SK-N-SH (cell line): Measurements from ENCODE around the gene SHISAL2B. TPM values are rescaled to one million over a fixed set of nuclear protein-coding genes. Genes with fewer than 3 reads are reported as not detected.
A peak's percentile ranks its signal among the peaks of the same experiment; 100 is the strongest.

ENCODE experiments used
- CTCF ChIA-PET: fragments of 300-600, 350-600 bp; formaldehyde crosslinking; extraction: SDS; loops from one replicate; lab custom pipeline; 2021; lab: Yijun Ruan, JAX
- POLR2A ChIA-PET: fragments of 350-600 bp; sonication (Branson Sonifier 250); formaldehyde crosslinking; extraction: SDS; loops from one replicate; lab custom pipeline; 2020; ENCODE audit warnings: antibody characterized with exemption, inconsistent platforms; lab: Yijun Ruan, JAX
- DNase-seq: peaks from one replicate; pipeline ENCODE4 v3.0.0; 2012
- H2AFZ ChIP-seq: fragments of 200-600 bp; sonication (generic); 2 replicates; pipeline ENCODE4 v1.8.1; 2016; ENCODE audit warnings: antibody characterized with exemption, mild to moderate bottlenecking, low read depth
- H3F3A ChIP-seq: fragments of 200-600 bp; sonication (generic); replicated peaks from 2 replicates; pipeline ENCODE3; 2016; ENCODE audit warnings: antibody characterized with exemption, mild to moderate bottlenecking; ENCODE audit not compliant: insufficient read depth
- H3K27ac ChIP-seq, 2 experiments: fragments of 200-500 bp in 1 of 2; fragments of 200-600 bp in 1 of 2; sonication (Bioruptor generic) in 1 of 2; sonication (generic), shearing (Covaris generic) in 1 of 2; 2 replicates each; pipeline versions ENCODE4 v1.5.1 to v1.6.1; 2014 to 2016; ENCODE audit warnings: low read depth in 2 of 2, inconsistent platforms in 1 of 2, low read length in 1 of 2, mild to moderate bottlenecking in 1 of 2, mixed read lengths in 1 of 2
- H3K27me3 ChIP-seq: fragments of 200-600 bp; sonication (generic), shearing (Covaris generic); 2 replicates; pipeline ENCODE4 v1.6.1; 2016; ENCODE audit warnings: mixed run types; ENCODE audit not compliant: insufficient read depth
- H3K36me3 ChIP-seq, 2 experiments: fragments of 200-500 bp in 1 of 2; fragments of 200-600 bp in 1 of 2; sonication (Bioruptor generic) in 1 of 2; sonication (generic) in 1 of 2; replicated peaks in 1 of 2; 2 replicates each; pipeline versions ENCODE3 to v1.5.1; 2014 to 2016; ENCODE audit warnings: low read length in 1 of 2, mild to moderate bottlenecking in 1 of 2; ENCODE audit not compliant: insufficient read depth in 2 of 2, control insufficient read depth in 1 of 2
- H3K4me1 ChIP-seq, 2 experiments: fragments of 200-500 bp in 1 of 2; fragments of 200-600 bp in 1 of 2; sonication (Bioruptor generic) in 1 of 2; sonication (generic), shearing (Covaris generic) in 1 of 2; 2 replicates each; pipeline versions ENCODE4 v1.5.1 to v1.6.1; 2014 to 2016; ENCODE audit warnings: low read depth in 1 of 2, low read length in 1 of 2, mixed run types in 1 of 2; ENCODE audit not compliant: insufficient read depth in 2 of 2, control insufficient read depth in 1 of 2
- H3K4me2 ChIP-seq: fragments of 200-600 bp; sonication (generic), shearing (Covaris generic); 2 replicates; pipeline ENCODE4 v1.6.1; 2017; ENCODE audit warnings: mixed run types
- H3K4me3 ChIP-seq, 2 experiments: fragments of 200-500 bp in 1 of 2; fragments of 200-600 bp in 1 of 2; sonication (Bioruptor generic) in 1 of 2; sonication (generic), shearing (Covaris generic) in 1 of 2; 2 replicates each; pipeline versions ENCODE4 v1.5.1 to v1.8.1; 2014 to 2016; ENCODE audit warnings: low read depth in 2 of 2, inconsistent platforms in 1 of 2, low read length in 1 of 2, mild to moderate bottlenecking in 1 of 2, mixed read lengths in 1 of 2, moderate library complexity in 1 of 2
- H3K79me2 ChIP-seq: fragments of 200-600 bp; sonication (generic); 2 replicates; pipeline ENCODE4 v1.8.1; 2017; ENCODE audit warnings: mild to moderate bottlenecking; ENCODE audit not compliant: insufficient read depth
- H3K9ac ChIP-seq: fragments of 200-600 bp; sonication (generic); 2 replicates; pipeline ENCODE4 v1.6.1; 2017; ENCODE audit warnings: mixed run types
- H3K9me2 ChIP-seq: fragments of 200-600 bp; sonication (generic); 2 replicates; pipeline ENCODE4 v1.6.1; 2017; ENCODE audit warnings: mixed run types
- H3K9me3 ChIP-seq: fragments of 200-600 bp; sonication (generic); 2 replicates; pipeline ENCODE4 v1.6.1; 2017; ENCODE audit warnings: mixed run types, mild to moderate bottlenecking, moderate library complexity
- H4K20me1 ChIP-seq: fragments of 200-600 bp; sonication (generic); 2 replicates; pipeline ENCODE4 v1.6.1; 2017; ENCODE audit warnings: mild to moderate bottlenecking, mixed run types; ENCODE audit not compliant: insufficient read depth
- CTCF ChIP-seq: fragments of 200-600 bp; sonication (generic); IDR thresholded peaks from 2 replicates; pipeline ENCODE4 v1.6.1; 2017; ENCODE audit warnings: antibody characterized with exemption, mild to moderate bottlenecking, moderate library complexity
- EP300 ChIP-seq, 2 experiments: IDR thresholded peaks; 2 replicates each; pipeline versions ENCODE4 v1.4.0 to v1.6.1; 2012; ENCODE audit warnings: borderline replicate concordance in 1 of 2, low read depth in 1 of 2, low read length in 1 of 2
- EZH2phosphoT487 ChIP-seq: fragments of 200-600 bp; sonication (generic); IDR thresholded peaks from 2 replicates; pipeline ENCODE4 v1.6.1; 2017; ENCODE audit warnings: low read depth, mixed run types, mild to moderate bottlenecking, antibody characterized with exemption, moderate library complexity, borderline replicate concordance
- GABPA ChIP-seq: IDR thresholded peaks from 2 replicates; pipeline ENCODE4 v1.4.0; 2012; ENCODE audit warnings: low read depth, mild to moderate bottlenecking
- GATA2 ChIP-seq: sonication (generic); formaldehyde crosslinking; IDR thresholded peaks from 2 replicates; pipeline ENCODE4 v1.5.0; 2020; ENCODE audit warnings: mild to moderate bottlenecking, missing genetic modification reagents
- MEF2A ChIP-seq: IDR thresholded peaks from 2 replicates; pipeline ENCODE4 v1.4.0; 2012; ENCODE audit warnings: low read depth, borderline replicate concordance
- MXI1 ChIP-seq: IDR thresholded peaks from 2 replicates; pipeline ENCODE4 v1.6.1; 2012; ENCODE audit warnings: mild to moderate bottlenecking, low read depth, low read length, improper control_type of control experiment
- NRF1 ChIP-seq: IDR thresholded peaks from 2 replicates; pipeline ENCODE4 v1.6.1; 2012; ENCODE audit warnings: low read depth, mild to moderate bottlenecking, low read length
- SMC3 ChIP-seq: IDR thresholded peaks from 2 replicates; pipeline ENCODE4 v1.6.1; 2012; ENCODE audit warnings: low read depth, low read length, improper control_type of control experiment
- TAF1 ChIP-seq: IDR thresholded peaks from 2 replicates; pipeline ENCODE4 v1.6.1; 2012; ENCODE audit warnings: low read depth, mild to moderate bottlenecking, low read length, moderate library complexity, borderline replicate concordance
- TEAD4 ChIP-seq: IDR thresholded peaks from 2 replicates; pipeline ENCODE4 v1.4.0; 2012; ENCODE audit warnings: mild to moderate bottlenecking, borderline replicate concordance; ENCODE audit not compliant: insufficient read depth
- WGBS: methylation state at CpG from one replicate; pipeline ENCODE4 v1.1.6; 2017; ENCODE audit warnings: low lambda C conversion rate; 5-methylcytosine and 5-hydroxymethylcytosine counted together
- polyA plus RNA-seq, 3 experiments: library from polyadenylated mRNA; depleted of rRNA; stranded (reverse); fragments of >200 nt; gene quantifications; 2 replicates each; pipeline ENCODE4 v1.2.3, GENCODE V29; 2012
- TF ChIP-seq, protein P1 (sequence below): fragments of 150-350 bp; IDR thresholded peaks from 2 replicates; pipeline ENCODE4 v1.6.1; 2017; ENCODE audit warnings: antibody characterized with exemption, low read length, low read depth, borderline replicate concordance
- TF ChIP-seq, protein P2 (sequence below): IDR thresholded peaks from 2 replicates; pipeline ENCODE4 v1.4.0; 2012; ENCODE audit warnings: low read depth

Gene SHISAL2B
- polyA plus RNA-seq, 1 of the 3 experiments (the other 2 are of a cell fraction), result not detected

GRCh38 chr5:64678374-64678773 lies 11.9 kb upstream of the SHISAL2B start (continued):
- TF ChIP-seq TAF1 (no peak), SMC3 (no peak), GABPA (no peak), NRF1 (no peak)
- TF ChIP-seq, protein P1, sequence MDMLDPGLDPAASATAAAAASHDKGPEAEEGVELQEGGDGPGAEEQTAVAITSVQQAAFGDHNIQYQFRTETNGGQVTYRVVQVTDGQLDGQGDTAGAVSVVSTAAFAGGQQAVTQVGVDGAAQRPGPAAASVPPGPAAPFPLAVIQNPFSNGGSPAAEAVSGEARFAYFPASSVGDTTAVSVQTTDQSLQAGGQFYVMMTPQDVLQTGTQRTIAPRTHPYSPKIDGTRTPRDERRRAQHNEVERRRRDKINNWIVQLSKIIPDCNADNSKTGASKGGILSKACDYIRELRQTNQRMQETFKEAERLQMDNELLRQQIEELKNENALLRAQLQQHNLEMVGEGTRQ, result no peak

DNA sequence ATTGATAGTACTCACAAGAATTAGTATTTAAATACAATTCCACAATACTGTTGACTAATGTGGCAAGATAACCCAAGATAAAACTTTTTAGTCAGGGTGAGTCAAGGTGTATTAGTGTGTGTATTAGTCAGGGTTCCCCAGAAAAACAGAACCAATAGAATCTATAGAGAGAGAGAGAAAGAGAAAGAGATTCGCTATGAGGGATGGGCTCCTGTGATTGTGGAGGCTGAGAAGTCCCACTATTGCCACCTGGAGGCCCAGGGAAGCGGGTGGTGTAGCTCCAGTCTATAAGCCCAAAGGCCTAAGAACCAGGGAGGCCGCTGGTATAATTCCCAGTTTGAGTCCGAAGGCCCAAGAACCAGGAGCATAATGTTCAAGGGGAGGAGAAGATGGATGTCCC lies 10.0 kb upstream of the SHISAL2B start:
- H3K27ac ChIP-seq, result no peak overlapping the region
- H3K27me3 ChIP-seq, result peaks cover 22% of the 10 kb centered on the region
- no peaks in the 10 kb centered on the region for H4K20me1 ChIP-seq
- no peaks in the 10 kb centered on the region for H3K4me1 ChIP-seq
- H3K9ac ChIP-seq, result no peak overlapping the region
- TF ChIP-seq GATA2 (CRISPR knock-in tag), result no peak
- peak; percentile 19; the same call in 1 of the 2 replicates for TF ChIP-seq CTCF
- no peaks in the 10 kb centered on the region for H3K9me2 ChIP-seq
- no peak overlapping the region for H3K4me3 ChIP-seq
- H2AFZ ChIP-seq, result no peak overlapping the region
- H3K4me2 ChIP-seq, result no peak overlapping the region
- no peaks in the 10 kb centered on the region for H3K9me3 ChIP-seq
- H3K36me3 ChIP-seq, result no peaks in the 10 kb centered on the region
- CTCF ChIA-PET, result no interaction called here
- WGBS, result 34% methylated on average over 4 of the region's 4 CpGs
- DNase-seq, result no peak
- H3K79me2 ChIP-seq, result no peaks in the 10 kb centered on the region
- no peaks in the 10 kb centered on the region for H3F3A ChIP-seq
- POLR2A ChIA-PET, result no interaction called here

DNA sequence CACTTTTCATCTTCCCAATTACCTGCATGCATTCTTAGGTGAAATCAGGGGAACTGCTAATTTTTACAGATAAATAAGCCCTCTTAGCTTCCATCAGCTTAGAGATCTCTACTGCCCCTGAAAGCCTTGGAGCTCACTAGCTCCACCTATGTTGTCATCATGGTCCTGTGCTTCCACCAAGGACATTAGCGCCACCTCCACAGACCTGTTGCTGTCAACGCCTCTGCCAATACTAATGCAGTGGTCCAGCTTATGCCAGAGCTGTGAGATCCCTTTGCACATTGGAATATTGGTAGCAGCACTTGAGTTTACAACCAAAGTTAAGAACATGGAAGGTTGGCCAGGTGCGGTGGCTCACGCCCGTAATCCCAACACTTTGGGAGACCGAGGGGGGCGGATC lies 7.7 kb upstream of the SHISAL2B start:
- Histone ChIP-seq H3K27me3 (peaks cover 38% of the 10 kb centered on the region), H3K9me3 (no peaks in the 10 kb centered on the region), H3K27ac (no peak overlapping the region), H3K36me3 (no peaks in the 10 kb centered on the region), H3K79me2 (no peaks in the 10 kb centered on the region), H3K4me3 (no peak overlapping the region), H3K9me2 (no peaks in the 10 kb centered on the region), H4K20me1 (no peaks in the 10 kb centered on the region), H3K4me2 (no peak overlapping the region), H3K9ac (no peak overlapping the region), H2AFZ (no peak overlapping the region), H3K4me1 (no peaks in the 10 kb centered on the region), H3F3A (no peaks in the 10 kb centered on the region)
- 69% methylated on average over 7 of the region's 7 CpGs for WGBS
- ChIA-PET CTCF (interaction anchor here (1.1 to 1.2 kb wide), 2 partner anchors 9 to 50 kb away, joined by 3 read pairs; no protein-coding TSS in a partner anchor), POLR2A (no interaction called here)
- TF ChIP-seq MXI1 (no peak), EZH2phosphoT487 (no peak), CTCF (no peak), EP300 (IDR thresholded peaks at IDR 0.05; ENCODE audit: borderline replicate concordance in 1 of 2, low read depth in 1 of 2, low read length in 1 of 2) (no peak), GATA2 (CRISPR knock-in tag) (no peak), TEAD4 (no peak), MEF2A (no peak)
- TF ChIP-seq, protein P2, sequence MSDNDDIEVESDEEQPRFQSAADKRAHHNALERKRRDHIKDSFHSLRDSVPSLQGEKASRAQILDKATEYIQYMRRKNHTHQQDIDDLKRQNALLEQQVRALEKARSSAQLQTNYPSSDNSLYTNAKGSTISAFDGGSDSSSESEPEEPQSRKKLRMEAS, result no peak
- DNase-seq, result no peak
